ENCODE results near the gene INSIG1.
A peak's percentile ranks its signal among the peaks of the same experiment; 100 is the strongest.

INSIG1 gene

GRCh38 chr7:155327590-155328320, 30.1 kb downstream of the INSIG1 start:
- DNase-seq (ENCODE audit: low read depth in 3 of 3): no peak

- no peak for DNase-seq (ENCODE audit: low read depth in 3 of 3)
Measured at GRCh38 chr7:155329225-155329624, 31.5 kb downstream of the INSIG1 start.

GRCh38 chr7:155331396-155331795, 33.7 kb downstream of the INSIG1 start:
- no peak for DNase-seq (ENCODE audit: low read depth in 3 of 3)

GRCh38 chr7:155333346-155334234, 35.9 kb downstream of the INSIG1 start:
- DNase-seq (ENCODE audit: low read depth in 3 of 3): no peak

- no peak for DNase-seq (ENCODE audit: low read depth in 3 of 3)
Measured at GRCh38 chr7:155336812-155337602, 39.3 kb downstream of the INSIG1 start.

- DNase-seq (ENCODE audit: low read depth in 3 of 3): no peak
Measured at GRCh38 chr7:155337946-155338631, 40.4 kb downstream of the INSIG1 start.

GRCh38 chr7:155338632-155339320, 41.1 kb downstream of the INSIG1 start:
- DNase-seq (ENCODE audit: low read depth in 3 of 3): peak in 1 of 3 experiments; percentile 22

GRCh38 chr7:155339474-155339873, 41.8 kb downstream of the INSIG1 start:
- DNase-seq (ENCODE audit: low read depth in 3 of 3): no peak

- no peak for DNase-seq (ENCODE audit: low read depth in 3 of 3)
Measured at GRCh38 chr7:155340071-155340531, 42.4 kb downstream of the INSIG1 start.

- DNase-seq (ENCODE audit: low read depth in 3 of 3): no peak
Measured at GRCh38 chr7:155340721-155341120, 43.0 kb downstream of the INSIG1 start.

GRCh38 chr7:155341463-155341983, 43.8 kb downstream of the INSIG1 start:
- DNase-seq (ENCODE audit: low read depth in 3 of 3): no peak

- DNase-seq (ENCODE audit: low read depth in 3 of 3): no peak
Measured at GRCh38 chr7:155342313-155342712, 44.6 kb downstream of the INSIG1 start.

GRCh38 chr7:155343150-155343549, 45.5 kb downstream of the INSIG1 start:
- no peak for DNase-seq (ENCODE audit: low read depth in 3 of 3)

GRCh38 chr7:155343661-155344121, 46.0 kb downstream of the INSIG1 start:
- no peak for DNase-seq (ENCODE audit: low read depth in 3 of 3)

GRCh38 chr7:155344270-155344617, 46.6 kb downstream of the INSIG1 start:
- peak in 1 of 3 experiments; percentile 58 for DNase-seq (ENCODE audit: low read depth in 3 of 3)

GRCh38 chr7:155344618-155345433, 47.1 kb downstream of the INSIG1 start:
- peak; percentile 65 to 75 (median 75) for DNase-seq (ENCODE audit: low read depth in 3 of 3)

- no peak for DNase-seq (ENCODE audit: low read depth in 3 of 3)
Measured at GRCh38 chr7:155345490-155345889, 47.8 kb downstream of the INSIG1 start.

GRCh38 chr7:155346285-155346684, 48.6 kb downstream of the INSIG1 start:
- DNase-seq (ENCODE audit: low read depth in 3 of 3): no peak

- DNase-seq (ENCODE audit: low read depth in 3 of 3): no peak
Measured at GRCh38 chr7:155348806-155349205, 51.1 kb downstream of the INSIG1 start.
